Measurements from ENCODE around the gene FOXL2NB. TPM values are rescaled to one million over a fixed set of nuclear protein-coding genes. Genes with fewer than 3 reads are reported as not detected.

Gene FOXL2NB
- total and polyA plus RNA-seq, 12 donors, result under 0.01 to 9.6 (median 2.2) TPM

DNA sequence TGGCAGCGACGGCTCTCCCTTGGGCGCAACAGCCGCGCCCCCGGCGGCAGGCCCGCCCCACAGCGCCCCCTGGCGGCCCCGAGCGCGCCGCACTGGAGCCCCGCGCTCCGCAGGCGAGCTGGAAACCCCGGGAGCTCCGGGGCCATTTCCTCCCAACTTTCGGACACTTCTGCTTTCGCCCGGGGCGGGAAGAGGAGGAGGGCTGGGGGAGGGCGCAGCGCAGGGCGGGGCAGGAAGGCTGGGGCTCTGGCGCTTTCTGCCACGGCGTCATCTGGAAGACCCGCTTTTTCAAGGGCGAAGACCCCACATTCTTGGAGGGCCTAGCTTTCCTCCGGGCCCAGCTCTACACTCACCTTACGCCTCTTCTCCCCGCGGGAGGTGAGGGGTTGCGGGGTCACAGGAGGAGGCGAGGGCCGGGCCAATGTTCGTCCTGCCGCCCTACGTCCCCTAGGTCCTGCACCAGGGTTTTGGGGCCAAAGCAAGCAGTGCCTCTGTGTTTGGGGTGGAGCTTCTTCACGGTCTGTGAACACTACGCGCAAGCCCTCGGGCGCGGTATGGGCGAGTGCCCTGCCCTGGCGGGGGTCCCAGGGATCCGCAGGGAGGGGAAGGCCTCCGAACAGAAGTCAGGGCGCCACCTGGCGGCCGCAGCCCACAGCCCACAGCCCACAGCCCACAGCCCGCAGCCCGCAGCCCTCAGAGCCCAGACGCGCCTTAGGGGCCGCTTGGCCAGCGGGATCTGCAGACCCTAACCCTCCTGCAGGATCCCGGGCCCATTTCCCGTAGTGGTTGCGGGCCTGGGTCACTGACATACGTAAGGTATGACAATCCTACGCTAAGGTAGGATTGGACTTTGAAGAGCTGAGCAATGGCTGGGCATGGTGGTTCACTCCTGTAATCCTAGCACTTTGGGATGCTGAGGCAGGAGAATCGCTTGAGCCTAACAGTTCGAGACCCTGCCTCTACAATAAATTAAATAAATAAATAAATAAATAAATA lies 31.2 kb upstream of the FOXL2NB start:
- TF ChIP-seq POLR2A (IDR thresholded peaks at IDR 0.05), result peak in 1 of 2 donors; percentile 34
- TF ChIP-seq, protein P1, sequence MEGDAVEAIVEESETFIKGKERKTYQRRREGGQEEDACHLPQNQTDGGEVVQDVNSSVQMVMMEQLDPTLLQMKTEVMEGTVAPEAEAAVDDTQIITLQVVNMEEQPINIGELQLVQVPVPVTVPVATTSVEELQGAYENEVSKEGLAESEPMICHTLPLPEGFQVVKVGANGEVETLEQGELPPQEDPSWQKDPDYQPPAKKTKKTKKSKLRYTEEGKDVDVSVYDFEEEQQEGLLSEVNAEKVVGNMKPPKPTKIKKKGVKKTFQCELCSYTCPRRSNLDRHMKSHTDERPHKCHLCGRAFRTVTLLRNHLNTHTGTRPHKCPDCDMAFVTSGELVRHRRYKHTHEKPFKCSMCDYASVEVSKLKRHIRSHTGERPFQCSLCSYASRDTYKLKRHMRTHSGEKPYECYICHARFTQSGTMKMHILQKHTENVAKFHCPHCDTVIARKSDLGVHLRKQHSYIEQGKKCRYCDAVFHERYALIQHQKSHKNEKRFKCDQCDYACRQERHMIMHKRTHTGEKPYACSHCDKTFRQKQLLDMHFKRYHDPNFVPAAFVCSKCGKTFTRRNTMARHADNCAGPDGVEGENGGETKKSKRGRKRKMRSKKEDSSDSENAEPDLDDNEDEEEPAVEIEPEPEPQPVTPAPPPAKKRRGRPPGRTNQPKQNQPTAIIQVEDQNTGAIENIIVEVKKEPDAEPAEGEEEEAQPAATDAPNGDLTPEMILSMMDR (IDR thresholded peaks at IDR 0.05), result peak; percentile 84 to 97 (median 92)
- peak overlapping the region; percentile 39 to 94 (median 89) for H3K27ac ChIP-seq
- DNase-seq, result peak; percentile 91 to 94 (median 93)
- intact Hi-C loops (cut with DNase I), result loop anchor here (2.0 to 5.0 kb wide), 6 partner anchors 78 to 324 kb away; partner anchors contain the start of genes CEP70 (in 2 of the 2) and FAIM (in 1 of the 2)
- peaks cover 5% of the 10 kb centered on the region in 2 donors for H3K4me1 ChIP-seq (replicated peaks in 1 of 2)
- no peaks in the 10 kb centered on the region for H3K36me3 ChIP-seq (replicated peaks in 1 of 2)
- H3K4me3 ChIP-seq, result peak overlapping the region; percentile 68 to 90 (median 74)
- WGBS, 4 donors, result 1 to 3% (median 2%) methylated on average over 15 to 68 of the region's 68 CpGs
- no peaks in the 10 kb centered on the region for H3K27me3 ChIP-seq
- no peaks in the 10 kb centered on the region for H3K9me3 ChIP-seq (replicated peaks in 1 of 3)

DNA sequence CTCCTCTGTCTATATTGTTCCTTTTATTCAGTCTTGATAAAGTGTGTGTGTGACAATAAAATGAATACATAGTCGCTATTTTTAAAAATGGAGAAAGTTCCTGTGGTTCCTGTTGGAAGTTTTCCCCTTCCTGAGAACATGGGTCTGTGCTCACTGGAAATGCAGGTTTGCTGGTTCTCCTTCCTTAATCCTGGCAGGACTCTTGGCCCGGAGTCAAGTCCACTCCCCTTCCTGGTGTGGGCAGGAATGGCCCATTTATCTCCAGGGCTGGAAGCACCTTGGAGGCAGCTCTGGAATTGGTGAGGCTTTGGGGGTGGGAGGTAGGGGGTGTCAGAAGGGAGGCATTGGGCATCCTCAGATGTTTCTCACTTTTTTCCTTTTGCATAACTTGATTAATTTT lies 30.2 kb upstream of the FOXL2NB start:
- H3K36me3 ChIP-seq (replicated peaks in 1 of 2), result no peaks in the 10 kb centered on the region
- intact Hi-C loops (cut with DNase I), result loop anchor here (2.0 to 5.0 kb wide), 6 partner anchors 80 to 325 kb away; partner anchors contain the start of genes CEP70 (in 2 of the 2) and FAIM (in 1 of the 2)
- H3K9me3 ChIP-seq (replicated peaks in 1 of 3), result no peaks in the 10 kb centered on the region
- 44 to 65% (median 58%) methylated on average over 2 of the region's 2 CpGs for WGBS, 4 donors
- H3K4me3 ChIP-seq, result no peak overlapping the region
- peaks cover 5% of the 10 kb centered on the region in 2 donors for H3K4me1 ChIP-seq (replicated peaks in 1 of 2)
- TF ChIP-seq POLR2A (IDR thresholded peaks at IDR 0.05), result no peak
- TF ChIP-seq, protein P1 (IDR thresholded peaks at IDR 0.05), result no peak
- DNase-seq, result peak in 1 of 7 donors; percentile 28
- no peaks in the 10 kb centered on the region for H3K27me3 ChIP-seq
- no peak overlapping the region for H3K27ac ChIP-seq

DNA sequence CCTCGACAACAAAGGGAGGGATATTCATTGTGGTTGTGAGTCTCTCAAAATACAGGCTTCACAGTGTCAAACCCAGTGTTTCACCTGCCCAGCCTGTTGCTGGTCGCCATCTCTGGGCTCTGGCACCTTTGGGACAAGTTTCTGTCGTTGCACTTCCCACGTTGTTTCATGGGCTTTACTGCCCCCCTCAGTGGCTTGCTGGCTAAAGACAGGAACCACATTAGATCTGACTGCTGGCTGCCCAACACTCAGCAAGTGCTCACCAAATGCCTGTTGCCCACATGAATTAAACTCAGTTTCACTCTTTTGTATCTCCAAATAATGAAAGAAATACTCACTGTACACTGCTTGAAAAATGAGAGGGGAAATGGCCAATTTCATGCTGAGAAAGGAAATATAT lies 27.7 kb upstream of the FOXL2NB start:
- no peak overlapping the region for H3K4me3 ChIP-seq
- H3K4me1 ChIP-seq (replicated peaks in 1 of 2), result peaks cover 5% of the 10 kb centered on the region in 2 donors
- no peak for TF ChIP-seq POLR2A (IDR thresholded peaks at IDR 0.05)
- TF ChIP-seq, protein P1 (IDR thresholded peaks at IDR 0.05), result no peak
- no peaks in the 10 kb centered on the region for H3K27me3 ChIP-seq
- no peaks in the 10 kb centered on the region for H3K36me3 ChIP-seq (replicated peaks in 1 of 2)
- intact Hi-C loops (cut with DNase I), result loop anchor here (5.0 kb wide), 5 partner anchors 82 to 327 kb away; partner anchors contain the start of genes CEP70 (in 1 of the 2) and FAIM (in 1 of the 2)
- no peaks in the 10 kb centered on the region for H3K9me3 ChIP-seq (replicated peaks in 1 of 3)
- 68 to 82% (median 75%) methylated on average over 4 of the region's 4 CpGs for WGBS, 4 donors
- no peak overlapping the region for H3K27ac ChIP-seq
- no peak for DNase-seq

Measured in adrenal gland (tissue), 12 donors.